EH (cell line): ENCODE measurements around the gene CCDC34.

Experiments
- DNase-seq: peaks from one replicate; pipeline ENCODE4 v3.0.0-alpha.2; 2015; ENCODE audit warnings: low read depth

Gene CCDC34

DNA sequence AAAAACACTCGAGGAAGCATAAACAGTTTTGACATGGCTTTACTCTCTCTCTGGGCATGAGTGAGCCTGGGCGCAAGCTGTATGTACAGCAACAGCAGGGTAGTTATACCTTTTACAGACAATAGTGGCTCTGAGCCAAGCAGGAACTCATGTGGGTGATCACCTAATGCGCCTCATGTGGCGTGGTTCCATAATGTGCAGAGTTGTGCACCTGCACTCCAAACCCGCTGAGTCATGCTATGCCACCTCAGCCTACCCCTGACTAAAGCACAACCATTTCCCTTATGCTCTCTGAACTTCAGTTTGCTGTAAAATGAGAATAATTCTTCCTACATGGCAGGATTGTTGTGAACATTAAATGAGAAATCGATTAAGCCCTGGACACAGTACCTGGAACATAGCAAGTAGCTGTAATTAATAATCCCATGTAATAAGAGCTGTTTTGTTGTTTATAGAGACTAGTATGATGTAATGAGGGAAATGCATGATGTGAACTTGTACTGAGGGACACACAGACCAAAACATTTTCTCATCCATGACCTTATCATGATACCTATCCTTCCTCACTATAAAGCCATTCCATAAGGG lies 71.6 kb downstream of the CCDC34 start:
- DNase-seq, result no peak

DNA sequence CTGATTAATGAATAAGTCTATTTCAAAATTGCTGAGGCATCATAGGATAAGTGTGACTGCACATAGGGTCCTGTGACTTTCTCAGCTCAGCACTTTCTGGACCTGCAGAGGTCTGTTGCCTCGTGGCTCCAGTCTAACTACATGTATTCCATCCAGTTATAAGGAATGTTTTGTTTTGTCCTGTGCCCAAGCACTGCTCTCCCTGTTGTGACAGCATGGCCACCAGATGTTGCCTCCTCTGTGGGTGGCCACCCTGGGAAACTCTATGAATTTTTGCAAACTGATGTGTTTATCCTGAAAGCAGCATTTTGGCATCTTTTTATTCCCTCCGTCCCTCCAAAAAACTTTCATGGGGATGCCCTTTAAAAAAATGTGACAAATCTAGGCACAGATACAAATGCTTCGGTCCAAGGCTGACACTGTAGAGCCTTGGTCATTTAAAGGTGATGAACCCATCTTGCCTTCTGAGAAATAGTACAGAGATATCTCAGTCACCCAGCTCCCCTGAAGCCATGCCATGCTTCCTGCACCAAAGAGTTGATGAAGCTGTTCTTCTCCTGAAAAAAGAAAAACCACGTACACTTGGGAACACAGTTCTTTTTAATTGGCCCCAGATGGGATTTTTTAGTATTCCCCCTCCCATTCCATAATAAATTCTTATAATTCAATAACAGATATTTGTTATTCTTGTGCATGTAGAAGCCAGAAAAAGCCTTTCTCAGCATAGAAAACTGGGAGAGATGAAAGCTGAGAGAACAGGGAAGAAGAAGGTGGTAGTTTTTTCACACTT lies 72.6 kb downstream of the CCDC34 start:
- peak; percentile 61 for DNase-seq
